SK-N-SH (cell line): ENCODE measurements around the gene UST.

ENCODE experiments used
- CTCF ChIP-seq: fragments of 200-600 bp; sonication (generic); IDR thresholded peaks from 2 replicates; pipeline ENCODE4 v1.6.1; 2017; ENCODE audit warnings: antibody characterized with exemption, mild to moderate bottlenecking, moderate library complexity
- GABPA ChIP-seq: IDR thresholded peaks from 2 replicates; pipeline ENCODE4 v1.4.0; 2012; ENCODE audit warnings: low read depth, mild to moderate bottlenecking
- MAX ChIP-seq: IDR thresholded peaks from 2 replicates; pipeline ENCODE4 v1.4.0; 2012; ENCODE audit warnings: low read depth
- POLR2AphosphoS5 ChIP-seq: IDR thresholded peaks from 2 replicates; pipeline ENCODE4 v1.6.1; 2012; ENCODE audit warnings: low read depth, low read length
- RCOR1 ChIP-seq: fragments of 150-350 bp; IDR thresholded peaks from 2 replicates; pipeline ENCODE4 v1.6.1; 2017; ENCODE audit warnings: antibody characterized with exemption, low read length
- TF ChIP-seq, protein P1 (sequence below): fragments of 150-350 bp; IDR thresholded peaks from 2 replicates; pipeline ENCODE4 v1.6.1; 2016; ENCODE audit warnings: mild to moderate bottlenecking, low read depth, low read length

GRCh38 chr6:148851683-148852556 is 105.1 kb downstream of the UST start:
- TF ChIP-seq POLR2AphosphoS5, result no peak
- no peak for TF ChIP-seq CTCF
- TF ChIP-seq RCOR1, result no peak
- TF ChIP-seq GABPA, result no peak
- TF ChIP-seq MAX, result no peak
- TF ChIP-seq, protein P1, sequence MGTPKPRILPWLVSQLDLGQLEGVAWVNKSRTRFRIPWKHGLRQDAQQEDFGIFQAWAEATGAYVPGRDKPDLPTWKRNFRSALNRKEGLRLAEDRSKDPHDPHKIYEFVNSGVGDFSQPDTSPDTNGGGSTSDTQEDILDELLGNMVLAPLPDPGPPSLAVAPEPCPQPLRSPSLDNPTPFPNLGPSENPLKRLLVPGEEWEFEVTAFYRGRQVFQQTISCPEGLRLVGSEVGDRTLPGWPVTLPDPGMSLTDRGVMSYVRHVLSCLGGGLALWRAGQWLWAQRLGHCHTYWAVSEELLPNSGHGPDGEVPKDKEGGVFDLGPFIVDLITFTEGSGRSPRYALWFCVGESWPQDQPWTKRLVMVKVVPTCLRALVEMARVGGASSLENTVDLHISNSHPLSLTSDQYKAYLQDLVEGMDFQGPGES, result no peak
